ENCODE results near the gene CALCOCO1. TPM values are rescaled to one million over a fixed set of nuclear protein-coding genes. Genes with fewer than 3 reads are reported as not detected.
A peak's percentile ranks its signal among the peaks of the same experiment; 100 is the strongest.
"Not testable (repeated sequence)": the region's sequence is repeated elsewhere in the genome, so short reads cannot be mapped to it uniquely, and the experiment has no call there.

The CALCOCO1 gene
- total RNA-seq, 1 donor from 2014 or later, result 111 TPM

GRCh38 chr12:53698948-53699677, 28.1 kb downstream of the CALCOCO1 start:
- no peak for DNase-seq (ENCODE audit: low spot score)

- no peak for DNase-seq (ENCODE audit: low spot score)
These were observed 30.5 kb downstream of the CALCOCO1 start for GRCh38 chr12:53696655-53697331.

GRCh38 chr12:53696285-53696654, 31.0 kb downstream of the CALCOCO1 start:
- DNase-seq (ENCODE audit: low spot score), result peak; percentile 75

- no peak for DNase-seq (ENCODE audit: low spot score)
These were observed 31.8 kb downstream of the CALCOCO1 start for GRCh38 chr12:53695152-53696145.

- no peak for DNase-seq (ENCODE audit: low spot score)
These were observed 32.5 kb downstream of the CALCOCO1 start for GRCh38 chr12:53694756-53695151.

GRCh38 chr12:53688134-53688533, 39.1 kb downstream of the CALCOCO1 start:
- no peak for DNase-seq (ENCODE audit: low spot score)

GRCh38 chr12:53686436-53686835, 40.8 kb downstream of the CALCOCO1 start:
- no peak for DNase-seq (ENCODE audit: low spot score)

- no peak for DNase-seq (ENCODE audit: low spot score)
These were observed 42.5 kb downstream of the CALCOCO1 start for GRCh38 chr12:53684654-53685220.

GRCh38 chr12:53683983-53684382, 43.3 kb downstream of the CALCOCO1 start:
- DNase-seq (ENCODE audit: low spot score), result no peak

GRCh38 chr12:53683494-53683893, 43.8 kb downstream of the CALCOCO1 start:
- no peak for DNase-seq (ENCODE audit: low spot score)

GRCh38 chr12:53680061-53680460, 47.2 kb downstream of the CALCOCO1 start:
- not testable (repeated sequence) for DNase-seq (ENCODE audit: low spot score)

- no peak for DNase-seq (ENCODE audit: low spot score)
These were observed 49.5 kb downstream of the CALCOCO1 start for GRCh38 chr12:53677800-53678148.

- DNase-seq (ENCODE audit: low spot score), result no peak
These were observed 50.0 kb downstream of the CALCOCO1 start for GRCh38 chr12:53677016-53677799.

- DNase-seq (ENCODE audit: low spot score), result no peak
These were observed 50.6 kb downstream of the CALCOCO1 start for GRCh38 chr12:53676656-53677015.

GRCh38 chr12:53675701-53676607, 51.3 kb downstream of the CALCOCO1 start, which contains the start of gene ATP5MC2:
ATP5MC2 (minus strand) TSS chr12:53676083; CDS start chr12:53672614, 3,469 bp downstream.
- peak; percentile 98 for DNase-seq (ENCODE audit: low spot score)

GRCh38 chr12:53674977-53675700, 52.1 kb downstream of the CALCOCO1 start:
- DNase-seq (ENCODE audit: low spot score), result no peak

GRCh38 chr12:53670971-53671370, 56.3 kb downstream of the CALCOCO1 start:
- DNase-seq (ENCODE audit: low spot score), result no peak

GRCh38 chr12:53670308-53670707, 56.9 kb downstream of the CALCOCO1 start:
- no peak for DNase-seq (ENCODE audit: low spot score)

GRCh38 chr12:53667080-53667479, 60.2 kb downstream of the CALCOCO1 start:
- DNase-seq (ENCODE audit: low spot score), result no peak

All from ureter (tissue), 1 donor.